ENCODE data around the gene TSHZ3. TPM values are rescaled to one million over a fixed set of nuclear protein-coding genes. Genes with fewer than 3 reads are reported as not detected.

Gene TSHZ3
- total RNA-seq, 1 experiment from 2014 or later: not detected

- no peak for DNase-seq (ENCODE audit: low spot score)
Observed at GRCh38 chr19:31264041-31264778, 85.0 kb downstream of the TSHZ3 start.

GRCh38 chr19:31263328-31263727 lies 85.9 kb downstream of the TSHZ3 start:
- no peak for DNase-seq (ENCODE audit: low spot score)

DNA sequence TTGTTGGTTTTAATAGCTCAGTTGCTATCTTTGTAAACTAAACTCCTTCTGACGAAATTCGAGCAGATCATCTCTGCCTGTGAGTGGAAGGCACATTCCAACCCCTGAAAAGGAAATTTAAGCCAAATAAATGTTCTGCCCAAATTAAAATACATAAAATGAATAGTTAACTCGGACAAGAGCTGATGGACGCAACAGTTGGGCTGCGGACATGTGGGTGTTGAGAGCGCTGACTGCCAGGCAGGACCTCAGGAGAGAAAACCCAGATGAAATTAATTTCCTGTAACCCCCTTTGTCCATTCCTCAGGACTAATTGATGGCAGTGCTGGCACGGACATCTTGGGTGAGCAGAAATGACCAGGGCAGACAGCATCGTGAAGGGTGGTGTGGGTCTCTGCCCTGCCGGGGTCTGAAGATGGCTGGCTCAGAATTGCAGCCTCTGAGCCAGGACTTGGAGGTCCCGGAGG lies 86.5 kb downstream of the TSHZ3 start:
- DNase-seq (ENCODE audit: low spot score): no peak

GRCh38 chr19:31261603-31262212 lies 87.5 kb downstream of the TSHZ3 start:
- DNase-seq (ENCODE audit: low spot score): no peak

DNA sequence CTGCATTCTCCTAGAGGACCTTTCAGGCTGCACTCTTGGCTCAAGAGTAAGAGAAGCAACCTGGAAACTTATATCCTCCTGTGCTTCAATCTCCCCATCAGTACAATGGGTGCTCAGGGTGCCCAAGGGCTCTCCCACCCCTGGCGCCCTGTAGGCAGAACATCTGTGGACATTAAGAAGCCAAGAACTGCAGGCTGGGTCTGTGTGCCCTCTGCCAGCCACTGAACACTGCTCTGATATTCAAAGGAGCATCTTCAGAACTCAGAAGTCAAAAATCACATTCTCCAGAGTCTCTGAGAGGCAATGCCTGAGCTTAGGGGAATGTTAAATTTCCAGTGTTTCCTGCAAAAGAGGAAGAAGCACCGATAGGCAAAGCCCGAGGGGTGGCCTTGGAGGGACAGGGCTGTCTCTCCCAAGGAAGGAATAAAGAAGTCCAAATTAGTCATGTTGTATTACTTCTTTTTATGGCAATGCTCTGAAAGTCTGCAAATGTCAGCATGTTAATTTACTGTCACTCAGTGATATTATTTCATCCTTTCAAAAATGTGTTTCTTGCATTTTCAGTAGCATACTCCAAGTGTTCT lies 88.1 kb downstream of the TSHZ3 start:
- DNase-seq (ENCODE audit: low spot score): no peak

DNA sequence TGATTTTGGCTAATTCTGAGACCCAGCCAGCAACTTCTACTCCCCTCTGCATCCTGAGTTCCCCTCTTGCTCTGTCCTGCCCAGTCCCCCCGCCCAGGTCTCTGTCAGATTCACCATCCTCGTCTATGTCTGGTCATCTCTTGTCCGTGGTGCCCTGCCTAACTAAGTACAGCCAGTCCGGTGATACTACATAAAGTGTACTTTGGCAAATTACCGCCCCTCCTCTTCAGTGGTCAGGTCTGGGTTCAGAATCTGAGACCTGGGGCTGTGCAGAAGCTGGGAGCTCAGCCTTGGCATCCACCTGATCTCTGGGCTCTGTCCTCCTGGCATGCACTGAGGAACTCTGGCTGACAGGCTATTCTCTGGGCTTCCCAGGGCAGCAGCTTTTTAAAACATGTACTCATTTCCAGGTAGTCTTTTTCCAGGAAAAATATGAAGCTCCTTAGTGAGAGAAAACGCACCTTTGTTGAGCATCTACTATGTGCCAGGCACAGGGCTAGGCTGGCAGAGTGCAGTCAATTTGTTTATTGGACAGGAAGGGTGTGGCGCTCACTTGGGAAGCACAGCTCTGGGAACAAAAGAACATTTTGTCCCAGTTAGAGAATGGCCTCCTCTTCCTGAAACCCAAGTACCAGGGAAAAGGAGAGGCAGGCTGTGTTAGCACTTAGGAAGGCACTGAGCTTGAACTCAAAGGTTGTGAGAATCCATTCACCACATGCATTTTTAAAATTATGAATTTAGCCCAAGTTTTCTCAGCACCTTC lies 88.9 kb downstream of the TSHZ3 start:
- no peak for DNase-seq (ENCODE audit: low spot score)

DNA sequence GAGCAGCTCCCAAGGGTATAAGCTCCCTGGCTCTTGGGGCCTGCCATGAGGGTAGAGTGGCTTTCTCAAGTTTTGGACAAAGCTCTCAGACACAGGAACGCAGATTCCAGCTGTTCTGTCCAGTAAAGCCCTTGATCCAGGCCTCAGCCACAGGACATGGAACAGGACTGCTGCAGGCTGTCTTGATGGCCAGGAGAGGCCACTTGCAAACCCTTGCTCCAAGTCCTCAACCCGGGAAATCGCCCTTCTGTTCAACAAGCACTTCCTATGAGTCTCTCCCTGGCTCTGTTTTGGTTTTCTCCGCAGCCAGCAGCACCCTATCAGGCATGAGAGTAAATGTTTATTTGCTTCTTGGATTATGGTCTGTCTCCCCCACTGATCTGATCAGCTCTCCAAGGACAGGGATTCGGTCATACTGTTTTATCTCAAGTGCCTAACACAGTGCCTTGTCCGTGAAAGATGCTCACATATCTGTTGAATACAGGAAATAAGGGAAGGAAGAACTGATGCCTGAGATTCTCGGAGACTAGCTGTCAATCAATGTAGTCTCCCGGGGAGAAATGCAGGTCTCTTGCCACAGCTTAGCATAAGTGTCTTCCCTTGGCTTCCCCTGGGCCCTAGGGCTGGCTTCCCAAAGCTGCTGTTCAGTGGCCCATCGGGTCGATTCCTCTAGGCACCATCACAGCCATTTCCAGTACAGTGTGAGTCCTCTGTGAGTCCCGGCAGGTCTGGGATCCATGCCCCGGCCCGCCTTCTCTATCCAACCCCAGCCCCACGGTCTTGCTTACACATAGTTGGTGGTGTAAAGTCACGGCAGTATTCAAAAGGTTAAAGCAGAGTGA lies 90.8 kb downstream of the TSHZ3 start:
- DNase-seq (ENCODE audit: low spot score): no peak

DNA sequence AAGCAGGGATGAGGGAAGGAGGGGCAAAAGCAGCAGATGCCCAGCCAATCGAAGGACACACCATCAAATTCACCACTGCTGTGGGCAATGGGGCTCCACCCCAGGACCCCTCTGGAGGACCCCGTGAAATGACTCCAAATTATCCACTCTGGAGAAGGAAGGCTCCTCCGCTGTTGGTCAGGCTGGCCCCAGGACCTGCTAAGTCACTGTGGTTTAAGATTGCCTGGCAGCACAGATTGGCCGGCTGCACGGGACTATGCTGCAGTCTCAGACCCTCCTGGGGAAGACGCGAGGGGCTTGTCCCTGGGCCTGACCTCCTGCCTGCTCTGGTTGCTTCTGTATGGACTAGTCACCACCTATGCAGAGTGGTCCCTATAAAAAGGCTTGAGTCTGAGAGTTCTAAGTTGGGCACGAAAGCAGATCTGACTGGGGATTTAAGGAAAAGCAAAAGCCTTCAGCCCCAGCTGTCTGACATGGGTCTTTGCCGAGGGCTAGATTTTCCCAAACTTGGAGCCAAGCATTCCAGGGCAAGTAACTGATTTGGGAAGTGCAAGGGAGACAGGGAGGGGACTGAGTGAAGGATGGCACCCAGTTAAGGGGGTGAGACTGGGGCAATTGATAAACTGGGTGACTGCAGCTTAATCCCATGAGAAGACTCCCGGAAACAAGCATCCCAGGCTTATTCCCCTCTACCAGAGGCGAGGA lies 91.7 kb downstream of the TSHZ3 start:
- no peak for DNase-seq (ENCODE audit: low spot score)

GRCh38 chr19:31257025-31257424 lies 92.2 kb downstream of the TSHZ3 start:
- no peak for DNase-seq (ENCODE audit: low spot score)

DNA sequence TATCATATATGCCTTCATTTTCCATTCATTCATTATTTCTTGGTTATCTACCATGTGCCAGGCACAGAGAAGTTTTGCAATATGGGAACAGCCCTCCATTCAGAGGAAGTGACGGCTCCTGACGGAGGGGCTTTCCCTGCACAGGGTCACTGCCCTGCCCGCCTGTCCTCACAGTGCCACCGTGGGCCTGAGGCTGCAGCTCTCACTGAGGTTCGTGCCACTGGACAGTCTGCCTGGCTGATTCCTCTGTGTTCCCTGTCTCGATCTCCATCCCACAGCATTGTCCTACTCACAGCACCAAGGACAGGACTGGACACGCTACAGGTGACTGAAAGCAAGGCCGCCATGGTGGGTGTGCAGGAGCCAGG lies 92.7 kb downstream of the TSHZ3 start:
- DNase-seq (ENCODE audit: low spot score): no peak

GRCh38 chr19:31255831-31256592 lies 93.2 kb downstream of the TSHZ3 start:
- no peak for DNase-seq (ENCODE audit: low spot score)

DNA sequence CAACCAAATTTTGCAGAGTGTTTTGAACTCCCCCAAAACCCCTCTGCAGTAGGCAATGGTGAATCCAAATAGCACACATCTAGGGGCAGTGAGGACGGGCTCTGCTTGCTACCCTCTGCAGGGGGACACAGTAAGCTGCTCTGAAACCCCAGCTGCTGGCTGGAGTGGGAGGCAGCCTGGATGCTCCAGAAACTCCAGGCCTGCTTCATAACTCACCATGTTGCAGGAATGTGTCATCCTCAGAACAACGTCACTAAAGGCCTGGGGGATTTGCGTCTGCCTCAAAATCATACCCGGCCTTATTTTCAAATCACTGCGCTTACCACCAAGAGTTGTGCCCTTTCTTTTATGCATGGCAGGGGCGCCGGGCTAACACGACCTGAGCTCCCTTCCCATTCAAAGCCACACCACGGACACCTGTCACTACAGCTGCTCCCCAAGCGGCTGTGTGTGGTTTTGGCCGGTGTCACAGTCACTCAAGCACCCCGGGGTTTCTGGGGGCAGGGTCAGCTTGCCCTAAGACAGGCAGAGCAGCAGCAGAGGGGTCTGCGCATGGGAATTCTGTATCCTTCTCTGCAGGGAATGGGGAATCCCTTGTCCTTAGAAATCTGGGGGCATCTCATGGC lies 93.9 kb downstream of the TSHZ3 start:
- no peak for DNase-seq (ENCODE audit: low spot score)

DNA sequence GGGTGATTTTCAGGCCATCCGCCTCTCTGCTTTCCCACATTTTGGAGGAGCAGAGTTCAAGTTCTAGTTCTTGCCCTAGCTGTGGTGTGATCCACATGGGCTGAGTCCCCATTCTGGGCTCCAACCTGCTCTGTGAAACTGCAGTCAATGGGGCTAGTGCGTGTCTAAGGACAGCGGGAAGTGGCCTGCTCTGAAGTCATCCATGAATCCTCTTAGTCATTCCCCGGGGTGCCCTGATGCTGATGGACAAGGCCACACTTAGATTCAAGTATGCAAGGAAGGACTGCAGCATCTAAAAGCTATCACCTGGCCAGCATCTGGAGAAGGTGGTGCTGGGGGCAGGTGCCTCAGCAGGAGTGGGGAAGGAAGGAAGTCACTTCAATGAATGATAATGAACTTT lies 94.6 kb downstream of the TSHZ3 start:
- DNase-seq (ENCODE audit: low spot score): no peak

DNA sequence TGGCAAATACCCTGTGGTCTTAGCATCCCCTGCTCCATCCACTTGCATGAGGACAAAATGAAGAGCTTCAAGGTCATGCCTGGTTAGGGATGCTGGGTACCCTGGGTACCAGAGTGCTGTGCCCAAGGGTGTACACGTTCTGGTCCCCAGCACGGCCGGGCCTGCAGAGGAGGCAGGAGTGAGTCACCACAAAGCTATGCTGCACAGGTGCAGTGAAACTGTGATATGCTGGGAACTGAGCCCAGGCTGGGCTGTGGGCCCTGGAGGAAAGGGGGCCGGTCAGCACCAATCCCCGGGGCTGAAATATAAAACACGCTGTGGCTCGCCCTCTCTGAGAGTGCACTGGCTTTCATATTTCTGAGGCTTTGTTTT lies 95.1 kb downstream of the TSHZ3 start:
- no peak for DNase-seq (ENCODE audit: low spot score)

GRCh38 chr19:31253526-31254179 lies 95.6 kb downstream of the TSHZ3 start:
- DNase-seq (ENCODE audit: low spot score): no peak

GRCh38 chr19:31252441-31252840 lies 96.8 kb downstream of the TSHZ3 start:
- DNase-seq (ENCODE audit: low spot score): no peak

- no peak for DNase-seq (ENCODE audit: low spot score)
Observed at GRCh38 chr19:31249217-31249616, 100.0 kb downstream of the TSHZ3 start.

DNA sequence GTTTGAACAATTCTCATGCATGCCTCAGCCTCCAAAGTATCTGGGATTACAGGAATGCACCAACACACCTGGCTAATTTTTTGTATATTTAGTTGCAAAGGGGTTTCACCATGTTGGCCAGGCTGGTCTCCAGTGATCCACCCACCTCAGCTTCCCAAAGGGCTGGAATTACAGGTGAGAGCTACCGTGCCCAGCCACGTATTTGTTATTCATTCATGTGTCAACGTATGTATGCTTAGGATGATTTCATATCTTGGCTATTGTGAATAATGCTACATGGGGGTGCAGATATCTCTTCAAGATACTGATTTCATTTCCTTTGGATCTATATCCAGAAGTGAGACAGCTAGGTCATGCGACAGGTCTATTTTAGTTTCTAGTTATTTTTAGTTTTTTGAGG lies 113.4 kb downstream of the TSHZ3 start:
- no peak for DNase-seq (ENCODE audit: low spot score)

GRCh38 chr19:31233295-31233800 lies 115.9 kb downstream of the TSHZ3 start:
- no peak for DNase-seq (ENCODE audit: low spot score)

All from HT-29 (cell line).